ENCODE results near the gene PIK3R2.
A peak's percentile ranks its signal among the peaks of the same experiment; 100 is the strongest.

PIK3R2 gene

DNA sequence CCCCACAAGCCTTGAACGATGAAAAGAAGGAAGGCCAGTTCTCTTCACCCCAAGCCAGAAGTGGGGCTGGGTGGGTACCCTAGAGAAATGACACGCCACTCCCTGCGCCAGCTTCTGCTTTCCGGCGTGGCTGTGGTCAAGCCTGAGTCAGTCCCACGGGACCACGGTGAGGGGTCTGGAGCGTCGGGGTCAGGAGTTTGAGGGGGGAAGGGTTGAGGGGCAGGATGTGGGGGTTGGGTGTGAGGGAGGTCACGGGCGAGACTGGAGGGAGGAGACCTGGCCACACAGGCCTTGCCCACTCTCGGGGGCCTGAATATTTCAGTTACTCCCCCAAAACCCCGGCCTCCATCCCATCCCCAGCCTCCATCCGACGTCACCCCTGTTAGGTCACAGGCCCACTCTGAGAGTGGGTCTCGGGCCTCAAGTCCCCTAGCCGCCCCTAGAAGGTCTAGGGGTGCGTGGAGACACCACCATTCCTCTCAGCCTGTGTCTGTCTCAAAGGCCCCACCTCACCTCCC lies 20.1 kb downstream of the PIK3R2 start:
- DNase-seq (ENCODE audit: low read depth): no peak

DNA sequence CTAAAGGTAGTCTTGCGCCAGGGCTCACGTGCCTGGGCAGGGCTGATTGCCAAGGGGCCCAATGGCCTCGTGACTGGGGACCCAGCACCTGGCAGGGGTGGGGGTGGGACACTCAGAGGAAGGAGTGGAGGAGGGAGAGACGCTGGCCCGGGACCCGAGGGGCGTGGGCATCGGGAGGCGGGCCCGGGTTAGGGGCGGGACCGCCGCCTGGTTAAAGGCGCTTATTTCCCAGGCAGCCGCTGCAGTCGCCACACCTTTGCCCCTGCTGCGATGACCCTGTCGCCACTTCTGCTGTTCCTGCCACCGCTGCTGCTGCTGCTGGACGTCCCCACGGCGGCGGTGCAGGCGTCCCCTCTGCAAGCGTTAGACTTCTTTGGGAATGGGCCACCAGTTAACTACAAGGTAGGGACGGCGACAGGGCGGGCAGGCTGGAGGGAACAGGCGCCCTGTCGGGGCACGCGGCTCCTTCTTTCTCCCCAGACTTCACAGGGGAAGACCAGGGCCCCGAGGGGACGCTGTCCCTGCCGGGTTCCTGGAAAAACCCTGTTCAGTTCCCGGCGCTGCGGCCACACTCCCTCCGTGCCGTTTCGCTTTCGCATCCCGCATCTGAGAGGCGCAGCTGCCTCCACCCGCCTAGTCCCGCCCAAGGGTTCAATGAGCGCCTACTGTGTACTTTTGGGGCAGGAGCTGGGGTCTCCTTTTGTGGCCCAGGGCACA lies 20.8 kb downstream of the PIK3R2 start, which contains the start of gene IFI30:
TSS of gene IFI30 (plus strand) at position 242 of the 717 bp plus-strand sequence. CDS start at position 271, 29 bp downstream.
- DNase-seq (ENCODE audit: low read depth): no peak

DNA sequence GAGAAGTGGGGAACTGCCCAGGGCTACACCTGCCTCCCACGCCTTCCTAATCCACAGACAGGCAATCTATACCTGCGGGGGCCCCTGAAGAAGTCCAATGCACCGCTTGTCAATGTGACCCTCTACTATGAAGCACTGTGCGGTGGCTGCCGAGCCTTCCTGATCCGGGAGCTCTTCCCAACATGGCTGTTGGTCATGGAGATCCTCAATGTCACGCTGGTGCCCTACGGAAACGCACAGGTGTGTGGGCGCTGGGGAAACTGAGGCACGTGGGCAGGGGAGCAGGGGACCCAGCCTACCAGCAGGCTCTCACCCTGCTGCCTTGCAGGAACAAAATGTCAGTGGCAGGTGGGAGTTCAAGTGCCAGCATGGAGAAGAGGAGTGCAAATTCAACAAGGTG lies 22.0 kb downstream of the PIK3R2 start:
- DNase-seq (ENCODE audit: low read depth): no peak

GRCh38 chr19:18176367-18177310 lies 23.7 kb downstream of the PIK3R2 start:
- no peak for DNase-seq (ENCODE audit: low read depth)

- no peak for DNase-seq (ENCODE audit: low read depth)
These were observed 27.0 kb downstream of the PIK3R2 start for GRCh38 chr19:18179957-18180356.

DNA sequence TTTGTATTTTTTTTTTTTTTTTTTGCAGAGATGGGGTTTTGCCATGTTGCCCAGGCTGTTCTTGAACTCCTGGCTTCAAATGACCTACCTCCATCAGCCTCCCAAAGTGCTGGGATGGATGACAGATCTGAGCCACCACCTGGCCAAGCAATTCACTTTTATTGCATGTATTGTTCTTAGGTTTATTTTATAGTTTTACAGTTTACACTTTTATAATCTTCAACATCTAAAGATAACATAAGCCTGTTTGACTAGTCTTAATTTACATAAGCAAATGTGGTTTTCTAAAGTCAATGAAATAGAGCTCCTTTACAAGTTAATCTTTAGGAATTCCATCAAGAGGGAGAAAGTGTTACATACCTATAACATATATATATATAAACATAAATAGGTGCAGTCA lies 30.6 kb downstream of the PIK3R2 start:
- DNase-seq (ENCODE audit: low read depth): no peak

DNA sequence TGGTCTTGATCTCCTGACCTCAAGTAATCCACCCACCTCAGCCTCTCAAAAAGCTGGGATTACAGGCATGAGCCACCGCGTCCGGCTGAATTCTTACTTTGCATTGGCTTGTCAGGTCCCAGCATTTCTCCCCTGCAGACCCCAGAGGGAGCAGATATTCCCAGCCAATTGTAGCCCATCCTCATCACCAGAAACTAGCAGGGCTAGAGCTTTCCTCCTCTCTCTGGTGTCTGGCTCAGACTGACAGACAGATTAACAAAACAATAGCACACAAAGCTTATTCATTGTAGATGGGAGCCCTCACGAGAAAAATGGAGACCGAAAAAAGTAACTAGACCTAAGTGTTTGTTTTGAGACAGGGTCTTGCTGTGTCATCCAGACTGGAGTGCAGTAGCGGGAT lies 32.6 kb downstream of the PIK3R2 start:
- no peak for DNase-seq (ENCODE audit: low read depth)

DNA sequence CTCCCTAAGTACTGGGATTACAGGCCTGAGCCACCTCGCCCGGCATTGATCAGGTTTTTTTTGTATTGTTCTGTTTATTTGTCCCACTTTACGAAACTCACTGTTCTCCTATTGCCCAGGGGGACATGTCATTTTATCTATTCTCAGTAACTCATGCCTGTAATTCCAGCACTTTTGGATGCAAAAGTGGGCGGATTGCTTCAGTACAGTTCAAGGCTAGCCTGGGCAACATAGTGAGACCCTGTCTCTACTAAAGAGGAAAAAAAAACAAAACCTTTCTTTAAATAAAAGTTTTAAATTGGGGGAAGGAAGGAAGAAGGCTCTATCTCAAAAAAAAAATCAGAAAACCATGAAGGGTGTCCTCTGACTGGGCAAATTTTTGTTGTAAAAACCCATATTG lies 37.3 kb downstream of the PIK3R2 start:
- no peak for DNase-seq (ENCODE audit: low read depth)

DNA sequence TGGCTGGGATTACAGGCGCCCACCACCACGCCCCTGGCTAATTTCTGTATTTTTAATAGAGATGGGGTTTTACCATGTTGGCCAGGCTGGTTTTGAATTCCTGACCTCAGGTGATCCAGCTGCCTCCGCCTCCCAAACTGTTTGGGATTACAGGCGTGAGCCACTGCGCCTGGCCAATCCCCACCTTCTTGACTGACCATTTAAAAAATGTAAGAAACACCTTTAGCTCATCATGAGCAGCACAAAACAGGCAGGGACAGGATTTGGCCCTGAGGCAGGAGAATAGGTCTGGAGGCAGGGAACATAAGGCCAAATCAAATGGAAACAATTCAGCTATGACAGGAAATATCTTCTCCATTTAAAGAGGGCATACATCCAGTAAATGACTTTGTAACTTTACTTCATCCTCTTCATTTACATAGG lies 38.7 kb downstream of the PIK3R2 start:
- DNase-seq (ENCODE audit: low read depth): no peak

DNA sequence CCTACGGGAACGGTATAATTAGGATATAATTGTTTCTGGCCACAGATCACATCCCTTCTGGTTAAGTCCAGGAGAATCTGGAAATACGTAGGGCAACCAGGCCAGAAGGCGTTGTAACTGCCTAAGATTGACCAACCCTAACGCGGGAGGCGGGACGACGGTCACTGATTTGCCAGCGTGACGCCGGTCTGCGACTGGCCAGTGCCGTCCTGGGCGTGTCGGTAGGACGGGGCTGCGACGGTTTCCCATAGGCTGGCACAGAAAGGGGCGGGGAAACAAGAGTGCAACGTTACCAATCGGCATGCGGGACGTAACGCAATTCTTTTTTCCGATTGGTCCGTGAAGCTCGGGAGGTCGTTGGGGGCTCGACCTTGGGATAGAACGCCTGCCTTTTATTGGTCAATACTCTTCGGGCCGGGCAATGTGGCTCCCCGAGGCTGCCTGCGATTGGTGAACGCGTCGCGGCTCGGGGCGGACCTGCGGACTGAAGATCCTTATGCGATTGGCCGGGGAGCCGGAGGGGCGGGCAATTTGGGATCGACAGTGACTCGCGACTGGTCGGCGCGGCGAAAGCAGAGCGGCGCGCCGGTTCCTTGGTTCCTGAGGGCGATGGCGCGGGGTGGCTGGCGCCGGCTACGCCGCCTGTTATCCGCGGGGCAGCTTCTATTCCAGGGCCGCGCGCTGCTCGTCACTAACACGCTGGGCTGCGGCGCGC lies 39.9 kb downstream of the PIK3R2 start, which contains the start of gene MPV17L2:
TSS of gene MPV17L2 (plus strand) at position 546 of the 715 bp plus-strand sequence. CDS start at position 610, 64 bp downstream.
- peak; percentile 97 for DNase-seq (ENCODE audit: low read depth)

- no peak for DNase-seq (ENCODE audit: low read depth)
These were observed 40.6 kb downstream of the PIK3R2 start for GRCh38 chr19:18193388-18194180.

- DNase-seq (ENCODE audit: low read depth): no peak
These were observed 41.2 kb downstream of the PIK3R2 start for GRCh38 chr19:18194181-18194530.

- no peak for DNase-seq (ENCODE audit: low read depth)
These were observed 41.7 kb downstream of the PIK3R2 start for GRCh38 chr19:18194554-18195238.

DNA sequence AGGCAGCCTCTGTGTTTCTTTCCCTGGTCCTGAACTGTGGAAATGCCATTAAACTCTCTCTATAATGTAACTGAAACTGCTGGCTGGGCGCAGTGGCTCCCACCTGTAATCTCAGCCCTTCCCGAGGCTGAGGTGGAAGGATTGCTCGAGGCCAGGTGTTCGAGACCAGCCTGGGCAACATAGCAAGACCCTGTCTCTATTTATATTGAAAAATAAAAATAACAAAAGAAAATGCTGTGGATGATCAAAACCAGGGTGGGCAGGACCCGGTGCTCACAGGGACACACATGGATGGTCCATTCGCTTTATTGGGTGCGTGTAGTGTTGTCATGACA lies 43.5 kb downstream of the PIK3R2 start:
- DNase-seq (ENCODE audit: low read depth): no peak

DNA sequence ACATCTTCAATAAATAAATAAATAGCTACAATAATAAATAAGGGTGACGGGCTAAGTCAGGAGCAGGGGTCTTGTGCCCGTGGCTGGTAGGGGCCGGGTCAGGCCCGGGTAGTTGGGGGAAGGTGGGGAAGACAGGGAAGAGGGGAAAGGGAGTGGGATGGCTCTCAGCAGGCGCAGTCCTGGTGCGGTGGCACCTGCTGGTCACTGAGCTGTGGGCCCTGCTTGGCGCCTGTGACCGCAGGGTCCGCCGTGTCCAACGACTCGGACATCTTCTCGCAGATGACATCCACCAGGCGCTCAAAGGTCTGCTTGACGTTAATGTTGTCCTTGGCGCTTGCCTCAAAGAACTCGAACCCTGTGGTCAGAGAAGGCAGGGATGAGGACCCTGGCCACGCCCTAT lies 44.3 kb downstream of the PIK3R2 start:
- DNase-seq (ENCODE audit: low read depth): no peak

DNA sequence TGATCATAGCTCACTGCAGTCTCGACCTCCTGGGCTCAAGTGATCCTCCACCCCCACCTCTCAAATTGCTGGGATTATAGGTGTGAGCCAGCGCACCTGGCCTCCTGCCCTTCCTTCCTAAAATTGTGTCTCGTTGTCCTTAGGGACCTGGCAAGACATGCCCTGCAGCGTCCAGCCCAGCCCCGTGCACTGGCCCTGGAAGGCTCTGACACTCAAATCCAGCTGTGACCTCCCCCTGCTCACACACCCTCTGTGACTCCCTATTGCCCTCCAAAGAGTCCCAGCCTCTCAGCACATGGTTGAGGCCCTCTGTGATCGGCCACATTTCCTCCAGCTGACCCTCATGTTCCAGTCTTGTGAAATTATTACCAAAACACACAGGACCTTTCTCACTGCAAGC lies 45.0 kb downstream of the PIK3R2 start:
- no peak for DNase-seq (ENCODE audit: low read depth)

DNA sequence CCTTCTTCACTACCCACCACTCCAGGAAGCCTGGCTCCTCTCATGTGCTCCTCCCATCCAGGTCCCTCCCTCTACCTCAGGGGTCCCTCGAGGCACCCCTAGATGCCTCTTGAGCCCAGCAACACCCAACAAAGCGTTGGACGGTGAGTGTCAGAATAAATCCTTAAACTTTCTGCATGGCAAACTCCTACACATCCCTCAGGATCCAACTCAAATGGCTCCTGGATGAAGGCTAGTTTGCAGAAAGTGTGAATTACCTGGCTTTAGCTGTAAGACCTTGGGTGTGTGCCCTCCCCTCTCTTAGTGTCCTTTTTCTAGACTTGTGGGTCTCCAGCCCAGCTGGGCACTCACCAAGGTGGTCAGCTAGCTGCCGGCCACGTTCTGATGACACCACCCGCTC lies 45.4 kb downstream of the PIK3R2 start:
- no peak for DNase-seq (ENCODE audit: low read depth)

- DNase-seq (ENCODE audit: low read depth): no peak
These were observed 49.4 kb downstream of the PIK3R2 start for GRCh38 chr19:18202397-18202777.

- no peak for DNase-seq (ENCODE audit: low read depth)
These were observed 49.9 kb downstream of the PIK3R2 start for GRCh38 chr19:18202778-18203407.

DNA sequence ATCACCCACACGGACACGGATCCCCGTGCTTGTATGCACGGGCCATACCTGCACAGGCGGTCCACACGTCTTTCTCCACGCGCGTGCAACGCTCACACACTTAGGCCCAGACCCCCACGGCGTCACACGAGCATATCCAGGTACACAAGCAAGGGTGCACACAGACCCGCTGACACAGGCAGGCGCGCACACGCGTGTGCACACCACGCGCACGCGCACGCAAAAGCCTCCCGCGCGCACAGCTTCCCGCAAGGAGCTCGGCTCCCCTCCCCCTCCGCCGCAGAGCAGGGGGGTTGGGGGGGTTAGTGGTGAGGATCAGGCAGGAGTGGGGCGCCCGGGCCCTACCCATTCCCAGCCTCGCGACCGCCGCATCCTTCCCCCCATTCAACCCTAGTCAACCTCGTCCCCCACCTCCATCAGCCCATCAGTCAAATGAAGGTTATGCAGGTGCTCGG lies 50.5 kb downstream of the PIK3R2 start:
- no peak for DNase-seq (ENCODE audit: low read depth)

Data from stimulated activated CD8-positive, alpha-beta memory T cell treated with anti-CD3 and anti-CD28 coated beads, Interleukin-12 subunit alpha, Interleukin-12 subunit beta, amount 100 ng/mL, for 1 hour (primary cell).